IgD-negative memory B cell (primary cell): ENCODE measurements around the gene PLEKHA6. TPM values are rescaled to one million over a fixed set of nuclear protein-coding genes. Genes with fewer than 3 reads are reported as not detected.

Experiments used
- H3K27ac Mint-ChIP-seq, 3 donors: one replicate each; pipeline ENCODE4 v1.8.0; 2020 to 2022; ENCODE audit warnings: mild to moderate bottlenecking in 3 of 3, mixed read lengths in 3 of 3, moderate library complexity in 1 of 3
- H3K27me3 Mint-ChIP-seq: one replicate; pipeline ENCODE4 v1.8.0; 2021; ENCODE audit warnings: mixed read lengths
- H3K36me3 Mint-ChIP-seq: one replicate; pipeline ENCODE4 v1.8.0; 2020; ENCODE audit warnings: mild to moderate bottlenecking, mixed read lengths
- H3K4me1 Mint-ChIP-seq, 3 donors: one replicate each; pipeline ENCODE4 v1.8.0; 2020 to 2022; ENCODE audit warnings: mixed read lengths in 3 of 3, mild to moderate bottlenecking in 1 of 3
- H3K4me3 Mint-ChIP-seq, 4 donors: one replicate each; pipeline ENCODE4 v1.8.0; 2020 to 2022; ENCODE audit warnings: mild to moderate bottlenecking in 4 of 4, mixed read lengths in 4 of 4, moderate library complexity in 3 of 4
- H3K9me3 Mint-ChIP-seq, 3 donors: one replicate each; pipeline ENCODE4 v1.8.0; 2020 to 2021; ENCODE audit warnings: mixed read lengths in 3 of 3, mild to moderate bottlenecking in 1 of 3
- polyA plus RNA-seq: library from polyadenylated mRNA; unstranded; fragments of 300-500 nt; fragmentation: Illumina TruSeq; gene quantifications from one replicate; pipeline ENCODE4 v1.2.3, GENCODE V29; 2021

Gene PLEKHA6
- polyA plus RNA-seq, 1 donor from 2014 or later: 0.11 TPM

DNA sequence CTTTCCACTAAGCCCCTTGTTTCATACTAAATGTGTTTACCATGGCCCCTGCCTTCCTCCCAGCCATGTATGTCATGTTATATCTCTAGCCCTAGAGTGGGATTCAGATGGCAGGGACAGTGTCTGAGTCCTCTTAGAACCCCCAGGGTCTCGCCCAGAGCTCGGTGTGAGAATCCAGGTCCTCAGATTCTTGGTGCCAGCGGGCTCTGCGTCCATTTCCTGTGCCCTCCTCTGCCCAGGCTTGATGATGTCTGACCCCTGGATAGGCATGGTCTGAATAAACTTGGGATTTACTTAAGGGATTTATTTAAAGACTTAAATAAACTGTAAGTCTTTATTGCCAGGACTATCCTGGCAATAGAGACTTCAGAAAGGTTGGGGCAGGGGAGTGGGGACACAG lies 157.2 kb downstream of the PLEKHA6 start:
- Mint-ChIP-seq H3K27ac (no peak overlapping the region), H3K27me3 (peaks cover 30% of the 10 kb centered on the region), H3K36me3 (peaks cover 1% of the 10 kb centered on the region), H3K9me3 (no peaks in the 10 kb centered on the region), H3K4me3 (no peak overlapping the region), H3K4me1 (peaks cover 0 to 2% (median 0%) of the 10 kb centered on the region in 3 donors)

DNA sequence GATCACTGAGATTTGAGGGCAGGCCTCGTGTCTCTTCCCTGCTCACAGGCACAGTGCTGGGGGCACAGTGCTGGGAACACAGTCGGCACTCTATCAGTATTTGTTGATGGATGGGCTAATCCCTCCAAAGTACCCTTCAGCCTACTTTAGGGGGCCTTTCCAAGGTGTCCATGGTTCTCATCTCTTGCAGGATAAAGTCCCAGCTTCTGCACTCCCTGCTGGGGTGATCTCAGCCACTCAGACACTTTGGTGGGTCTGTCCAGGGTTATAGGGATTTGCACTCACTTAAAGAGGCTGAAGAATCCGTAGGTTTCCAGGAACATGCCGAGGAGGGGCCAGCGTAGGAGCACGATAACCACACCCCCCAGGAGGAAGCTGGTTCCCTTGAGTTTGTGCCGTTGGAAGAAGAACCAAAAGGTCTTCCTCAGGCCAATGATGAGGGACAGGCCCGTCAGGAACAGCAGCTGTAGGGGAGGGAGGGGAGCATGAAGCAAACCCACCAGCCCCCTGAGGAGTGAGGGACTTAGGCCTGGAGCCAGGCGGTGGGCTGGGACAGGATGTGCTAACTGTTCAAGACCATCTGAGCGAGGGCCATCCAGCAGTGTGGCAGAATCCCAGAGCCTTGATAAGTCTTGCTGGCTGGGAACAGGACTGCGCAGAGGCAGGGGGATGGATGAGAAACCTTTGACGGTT lies 158.2 kb downstream of the PLEKHA6 start:
- Mint-ChIP-seq H3K27ac (no peak overlapping the region), H3K4me3 (no peak overlapping the region), H3K27me3 (peaks cover 27% of the 10 kb centered on the region)

GRCh38 chr1:204199579-204199978 lies 160.2 kb downstream of the PLEKHA6 start:
- Mint-ChIP-seq H3K4me1 (no peaks in the 10 kb centered on the region), H3K4me3 (no peak overlapping the region), H3K9me3 (no peaks in the 10 kb centered on the region), H3K27ac (no peak overlapping the region), H3K27me3 (peaks cover 22% of the 10 kb centered on the region), H3K36me3 (peaks cover 1% of the 10 kb centered on the region)

More for the DNA sequence above, 158.2 kb downstream of the PLEKHA6 start:
- Mint-ChIP-seq H3K4me1 (no peaks in the 10 kb centered on the region), H3K36me3 (peaks cover 1% of the 10 kb centered on the region), H3K9me3 (no peaks in the 10 kb centered on the region)

- Mint-ChIP-seq H3K27me3 (peaks cover 25% of the 10 kb centered on the region), H3K4me3 (no peak overlapping the region), H3K4me1 (no peaks in the 10 kb centered on the region), H3K27ac (no peak overlapping the region), H3K9me3 (no peaks in the 10 kb centered on the region), H3K36me3 (peaks cover 1% of the 10 kb centered on the region)
These were observed 161.1 kb downstream of the PLEKHA6 start for GRCh38 chr1:204198348-204199340.

- H3K9me3 Mint-ChIP-seq: no peaks in the 10 kb centered on the region
- H3K27me3 Mint-ChIP-seq: peaks cover 31% of the 10 kb centered on the region
- no peak overlapping the region for H3K27ac Mint-ChIP-seq
- no peak overlapping the region for H3K4me3 Mint-ChIP-seq
- H3K36me3 Mint-ChIP-seq: no peaks in the 10 kb centered on the region
- no peaks in the 10 kb centered on the region for H3K4me1 Mint-ChIP-seq
These were observed 162.7 kb downstream of the PLEKHA6 start for GRCh38 chr1:204197068-204197467.

- peaks cover 0 to 1% (median 0%) of the 10 kb centered on the region in 3 donors for H3K4me1 Mint-ChIP-seq
- H3K4me3 Mint-ChIP-seq: no peak within 1 kb of the TSS
- H3K27me3 Mint-ChIP-seq: peaks cover 37% of the 10 kb centered on the region
- no peaks in the 10 kb centered on the region for H3K9me3 Mint-ChIP-seq
- no peaks in the 10 kb centered on the region for H3K36me3 Mint-ChIP-seq
- no peak within 1 kb of the TSS for H3K27ac Mint-ChIP-seq
These were observed 163.5 kb downstream of the PLEKHA6 start, which contains the start of gene KISS1 for GRCh38 chr1:204196068-204196795. Gene KISS1 (minus strand): TSS chr1:204196491. CDS start chr1:204192876, 3,615 bp downstream.

- no peaks in the 10 kb centered on the region for H3K9me3 Mint-ChIP-seq
- no peak overlapping the region for H3K4me3 Mint-ChIP-seq
- H3K4me1 Mint-ChIP-seq: peaks cover 0 to 5% (median 2%) of the 10 kb centered on the region in 3 donors
- no peak overlapping the region for H3K27ac Mint-ChIP-seq
- peaks cover 43% of the 10 kb centered on the region for H3K27me3 Mint-ChIP-seq
- H3K36me3 Mint-ChIP-seq: no peaks in the 10 kb centered on the region
These were observed 165.0 kb downstream of the PLEKHA6 start for GRCh38 chr1:204194771-204195170.

DNA sequence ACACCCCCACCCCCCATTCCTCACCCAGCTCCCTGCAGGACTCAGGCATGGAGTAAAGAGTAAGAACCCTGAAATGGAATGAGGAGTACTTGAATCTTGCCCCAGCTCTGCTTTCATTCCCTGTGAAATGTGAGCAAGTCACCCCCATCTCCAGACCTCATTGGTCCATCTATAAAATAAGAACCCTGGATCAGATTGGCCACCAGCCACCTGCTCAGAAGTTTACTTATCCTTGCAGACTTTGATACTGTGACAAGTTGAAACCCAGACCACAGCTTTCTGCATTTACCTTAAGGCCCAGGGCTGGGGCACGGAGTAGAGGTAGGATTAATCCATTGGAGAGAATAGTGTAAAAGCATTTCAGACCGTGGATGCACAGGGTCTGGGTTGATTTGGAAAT lies 165.6 kb downstream of the PLEKHA6 start:
- no peak overlapping the region for H3K27ac Mint-ChIP-seq
- no peak overlapping the region for H3K4me3 Mint-ChIP-seq
- peaks cover 0 to 5% (median 2%) of the 10 kb centered on the region in 3 donors for H3K4me1 Mint-ChIP-seq
- H3K36me3 Mint-ChIP-seq: no peaks in the 10 kb centered on the region
- H3K27me3 Mint-ChIP-seq: peaks cover 48% of the 10 kb centered on the region
- no peaks in the 10 kb centered on the region for H3K9me3 Mint-ChIP-seq

DNA sequence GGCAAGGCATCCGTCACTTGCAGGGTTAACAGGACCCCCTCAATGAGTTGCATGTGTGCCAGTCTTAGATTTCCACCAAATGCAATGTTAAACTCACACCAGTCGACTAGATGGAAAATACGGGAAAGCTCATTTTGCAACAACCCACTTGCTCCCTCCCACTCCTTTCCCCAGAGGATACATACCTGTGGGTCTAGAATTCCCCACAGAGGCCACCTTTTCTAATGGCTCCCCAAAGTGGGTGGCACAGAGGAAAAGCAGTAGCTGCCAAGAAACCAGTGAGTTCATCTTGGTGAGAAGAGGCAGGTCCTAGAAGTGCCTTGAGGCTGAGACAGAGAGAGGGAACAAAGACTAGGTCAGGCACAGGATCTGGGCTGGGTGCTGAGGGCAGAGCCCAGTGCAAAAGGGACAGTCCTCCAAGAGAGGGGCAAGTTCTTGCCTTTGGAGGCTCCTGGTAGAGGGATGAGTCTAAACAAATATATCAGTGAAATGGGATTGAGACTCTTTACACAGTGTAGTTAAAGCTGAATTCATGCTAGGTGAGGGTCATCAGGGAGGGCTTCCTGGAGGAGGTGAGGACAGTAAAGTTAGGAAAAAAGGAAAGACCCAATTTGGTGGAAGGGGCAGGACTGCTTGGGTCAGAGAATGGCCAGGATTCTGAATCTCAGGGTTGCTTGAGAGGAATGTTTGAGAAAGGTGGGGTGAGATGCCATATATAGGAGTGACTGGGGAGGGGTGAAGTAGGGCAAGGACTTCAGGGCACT lies 167.0 kb downstream of the PLEKHA6 start:
- Mint-ChIP-seq H3K4me1 (peaks cover 0 to 5% (median 2%) of the 10 kb centered on the region in 3 donors), H3K36me3 (no peaks in the 10 kb centered on the region), H3K27me3 (peaks cover 52% of the 10 kb centered on the region), H3K27ac (no peak overlapping the region), H3K4me3 (no peak overlapping the region), H3K9me3 (no peaks in the 10 kb centered on the region)

- Mint-ChIP-seq H3K9me3 (no peaks in the 10 kb centered on the region), H3K27me3 (peaks cover 56% of the 10 kb centered on the region), H3K27ac (no peak overlapping the region), H3K4me1 (peaks cover 0 to 5% (median 2%) of the 10 kb centered on the region in 3 donors), H3K36me3 (no peaks in the 10 kb centered on the region), H3K4me3 (no peak overlapping the region)
These were observed 167.7 kb downstream of the PLEKHA6 start for GRCh38 chr1:204192046-204192445.

DNA sequence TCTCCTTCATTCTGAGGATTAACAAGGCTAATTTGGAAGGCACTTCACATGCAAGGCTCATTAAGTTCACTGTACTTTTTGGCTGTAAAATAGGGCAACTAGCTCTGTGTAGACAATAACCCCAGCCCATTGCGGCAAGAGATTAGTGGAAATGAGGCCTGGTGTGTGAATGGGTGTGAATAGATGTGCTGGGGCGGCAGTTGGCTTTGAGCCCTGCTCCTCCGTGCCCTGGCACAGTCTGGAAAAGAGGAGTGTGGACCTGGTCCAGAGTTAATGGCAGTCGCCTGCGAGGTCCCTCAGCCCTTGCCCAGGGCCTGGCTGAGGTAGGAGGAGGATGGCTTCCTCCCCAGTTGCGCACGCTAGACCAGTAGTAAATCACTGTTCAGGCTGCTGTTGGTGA lies 168.3 kb downstream of the PLEKHA6 start:
- H3K36me3 Mint-ChIP-seq: no peaks in the 10 kb centered on the region
- H3K4me3 Mint-ChIP-seq: peak overlapping the region in 1 of 4 donors; percentile 39
- no peak overlapping the region for H3K27ac Mint-ChIP-seq
- peaks cover 0 to 5% (median 2%) of the 10 kb centered on the region in 3 donors for H3K4me1 Mint-ChIP-seq
- H3K9me3 Mint-ChIP-seq: no peaks in the 10 kb centered on the region
- peaks cover 61% of the 10 kb centered on the region for H3K27me3 Mint-ChIP-seq

DNA sequence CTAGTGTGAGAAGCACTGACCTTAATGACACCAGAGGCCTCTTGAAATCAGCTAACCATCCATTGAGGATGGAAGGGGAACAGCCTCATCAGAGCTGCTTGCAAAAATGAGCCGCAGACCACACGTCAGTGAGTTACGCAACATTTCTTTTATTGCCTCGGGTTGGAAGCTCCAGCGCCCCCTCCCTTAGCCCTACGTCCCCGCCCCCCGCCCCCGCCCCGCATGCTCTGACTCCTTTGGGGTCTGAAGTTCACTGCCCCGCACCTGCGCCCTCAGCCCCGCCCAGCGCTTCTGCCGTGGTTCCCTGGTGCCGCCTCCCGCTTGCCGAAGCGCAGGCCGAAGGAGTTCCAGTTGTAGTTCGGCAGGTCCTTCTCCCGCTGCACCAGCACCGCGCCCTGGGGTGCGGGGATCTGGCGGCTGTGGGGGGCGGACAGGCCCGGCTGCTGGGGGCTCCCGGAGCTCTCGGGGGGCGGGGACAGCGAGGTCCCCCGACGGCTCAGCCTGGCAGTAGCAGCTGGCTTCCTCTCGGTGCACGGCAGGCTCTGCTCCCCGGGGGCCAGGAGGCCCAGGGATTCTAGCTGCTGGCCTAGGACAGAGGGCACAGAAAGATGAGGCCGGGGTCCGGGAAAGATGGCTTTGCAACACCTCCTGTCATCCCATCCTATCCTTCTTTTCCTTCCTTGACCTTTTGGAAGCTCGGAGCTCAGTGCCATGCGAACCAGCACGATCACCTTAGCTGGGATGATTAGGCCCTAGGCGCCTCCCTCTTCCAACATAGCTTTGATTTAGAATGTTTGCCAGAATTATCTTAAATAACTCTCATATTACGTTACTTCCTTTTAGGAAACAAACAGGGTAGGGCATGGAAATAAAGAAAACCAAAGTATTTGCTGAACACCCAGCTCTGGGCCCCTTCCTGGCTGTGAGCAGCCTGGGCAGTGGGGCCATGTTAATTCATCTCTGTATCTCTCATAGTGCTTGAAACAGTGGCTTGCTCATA lies 169.2 kb downstream of the PLEKHA6 start:
- no peaks in the 10 kb centered on the region for H3K9me3 Mint-ChIP-seq
- peak overlapping the region in 2 of 4 donors; percentile 48 to 57 for H3K4me3 Mint-ChIP-seq
- H3K27ac Mint-ChIP-seq: no peak overlapping the region
- peaks cover 0 to 5% (median 2%) of the 10 kb centered on the region in 3 donors for H3K4me1 Mint-ChIP-seq
- no peaks in the 10 kb centered on the region for H3K36me3 Mint-ChIP-seq
- H3K27me3 Mint-ChIP-seq: peaks cover 58% of the 10 kb centered on the region

GRCh38 chr1:204188959-204189639 lies 170.6 kb downstream of the PLEKHA6 start:
- Mint-ChIP-seq H3K27ac (peak overlapping the region in 1 of 3 donors; percentile 72), H3K27me3 (peaks cover 58% of the 10 kb centered on the region), H3K9me3 (peaks cover 0 to 2% (median 0%) of the 10 kb centered on the region in 3 donors), H3K4me1 (peaks cover 0 to 5% (median 2%) of the 10 kb centered on the region in 3 donors), H3K4me3 (no peak overlapping the region), H3K36me3 (no peaks in the 10 kb centered on the region)
